Right cardiac atrium (tissue), 5 donors: Measurements from ENCODE around the gene RETREG3. TPM values are rescaled to one million over a fixed set of nuclear protein-coding genes. Genes with fewer than 3 reads are reported as not detected.
A peak's percentile ranks its signal among the peaks of the same experiment; 100 is the strongest.

Source experiments
- ATAC-seq, 2 donors: fragments of 200-7000 bp; cut with Tn5 transposase; one replicate each; pipeline versions ENCODE4 v1.8.0 to v1.9.1; 2020; ENCODE audit warnings: moderate library complexity in 2 of 2, mild to moderate bottlenecking in 1 of 2
- DNase-seq, 3 donors: peaks; one replicate each; pipeline ENCODE4 v3.0.0-alpha.2; 2020
- H3K27ac ChIP-seq: one replicate; pipeline ENCODE4 v1.5.1; 2013; ENCODE audit warnings: mild to moderate bottlenecking, low read length, control low read depth, moderate library complexity
- H3K27me3 ChIP-seq: one replicate; pipeline ENCODE4 v1.6.1; 2013; ENCODE audit not compliant: control insufficient read depth, insufficient read depth
- H3K4me1 ChIP-seq: one replicate; pipeline ENCODE4 v1.6.1; 2013; ENCODE audit warnings: low read length; ENCODE audit not compliant: control insufficient read depth, insufficient read depth
- H3K4me3 ChIP-seq: one replicate; pipeline ENCODE4 v1.5.1; 2013; ENCODE audit warnings: low read length, control low read depth
- H3K9me3 ChIP-seq: one replicate; pipeline ENCODE4 v1.6.1; 2013; ENCODE audit warnings: low read length; ENCODE audit not compliant: control insufficient read depth
- WGBS: extraction: QIAGEN DNeasy Blood & Tissue Kit; methylation state at CpG from one replicate; pipeline ENCODE4 v1.1.7; 2013; 5-methylcytosine and 5-hydroxymethylcytosine counted together
- intact Hi-C, 4 donors: fragments of 100-400 bp; cut with DNase I; formaldehyde crosslinking; loops; one replicate each; pipeline versions ENCODE4 v1.11.0 to v1.14.0; 2022 to 2023
- polyA plus RNA-seq: library from polyadenylated mRNA; stranded (reverse); fragments of 200-250 nt; gene quantifications from one replicate; pipeline ENCODE4 v1.2.3, GENCODE V29; 2013
- total RNA-seq, 4 donors: library from RNA; stranded (reverse); fragmentation: NEBNext Ultra II Directional; extraction: Animal tissue kit (Norgen Biotek cat#: 25700); gene quantifications; one replicate each; pipeline ENCODE4 v1.2.1, GENCODE V29; 2021
- donor health status: healthy with polysubstance abuse.
- donor health status: DM: no; HTN: yes; CAD: no.
- donor health status: DM: no; HTN: no; CAD: no.
- donor health status: DM: no; HTN: yes; CAD: no; lungs with severe emphysema.
- donor health status: DM: yes; HTN: yes; CAD: no.

RETREG3 gene
- total and polyA plus RNA-seq, 5 donors, result 13.0 to 27.0 (median 24.9) TPM

GRCh38 chr17:42537156-42537805 lies 71.9 kb downstream of the RETREG3 start:
- intact Hi-C loops, result no loop called here
- WGBS, result 87% methylated on average over 30 of the region's 31 CpGs
- DNase-seq (peak; percentile 26 to 69 (median 56)), ATAC-seq (peak; percentile 4 to 8)
- peak overlapping the region; percentile 92 for H3K27ac ChIP-seq
- H3K4me1 ChIP-seq, result peaks cover 7% of the 10 kb centered on the region
- peak overlapping the region; percentile 88 for H3K4me3 ChIP-seq
- H3K27me3 ChIP-seq, result no peaks in the 10 kb centered on the region
- no peaks in the 10 kb centered on the region for H3K9me3 ChIP-seq

- intact Hi-C loops, result no loop called here
- H3K27me3 ChIP-seq, result no peaks in the 10 kb centered on the region
- DNase-seq (peak; percentile 86 to 94 (median 94)), ATAC-seq (peak; percentile 69 to 78)
- no peaks in the 10 kb centered on the region for H3K9me3 ChIP-seq
- WGBS, result 1% methylated on average over 65 of the region's 65 CpGs
- peak overlapping the region; percentile 88 for H3K4me3 ChIP-seq
- H3K27ac ChIP-seq, result peak overlapping the region; percentile 92
- H3K4me1 ChIP-seq, result peaks cover 7% of the 10 kb centered on the region
Observed at GRCh38 chr17:42536372-42537155, 72.6 kb downstream of the RETREG3 start.

- peak within 1 kb of the TSS; percentile 92 for H3K27ac ChIP-seq
- no peaks in the 10 kb centered on the region for H3K9me3 ChIP-seq
- DNase-seq, result peak; percentile 98 to 99 (median 99)
- H3K4me1 ChIP-seq, result peaks cover 7% of the 10 kb centered on the region
- H3K27me3 ChIP-seq, result no peaks in the 10 kb centered on the region
- intact Hi-C loops, result no loop called here
- under 1% methylated on average over 40 of the region's 40 CpGs for WGBS
- H3K4me3 ChIP-seq, result peak within 1 kb of the TSS; percentile 88
- ATAC-seq, result peak; percentile 90 to 93
Observed at GRCh38 chr17:42536048-42536371, 73.2 kb downstream of the RETREG3 start, which contains the start of gene NAGLU. NAGLU (plus strand) TSS chr17:42536241; CDS start chr17:42536273, 32 bp downstream.

- Histone ChIP-seq H3K4me3 (peak overlapping the region; percentile 88), H3K27me3 (no peaks in the 10 kb centered on the region), H3K9me3 (no peaks in the 10 kb centered on the region), H3K27ac (peak overlapping the region; percentile 92), H3K4me1 (peaks cover 7% of the 10 kb centered on the region)
- WGBS, result 31% methylated on average over 26 of the region's 26 CpGs
- ATAC-seq, result no peak
- intact Hi-C loops, result no loop called here
- DNase-seq, result peak; percentile 12 to 66 (median 63)
Observed at GRCh38 chr17:42535155-42536047, 73.8 kb downstream of the RETREG3 start.

GRCh38 chr17:42531455-42532354 lies 77.5 kb downstream of the RETREG3 start:
- DNase-seq (peak; percentile 61 to 89 (median 88)), ATAC-seq (peak; percentile 23 to 25)
- Histone ChIP-seq H3K4me3 (peak overlapping the region; percentile 71), H3K27ac (peak overlapping the region; percentile 86), H3K4me1 (peaks cover 7% of the 10 kb centered on the region), H3K27me3 (no peaks in the 10 kb centered on the region), H3K9me3 (no peaks in the 10 kb centered on the region)
- WGBS, result 10% methylated on average over 60 of the region's 60 CpGs
- intact Hi-C loops, result loop anchor here in 1 of 4 donors (5.0 kb wide), 1 partner anchor 224 kb away; no protein-coding TSS in a partner anchor

- intact Hi-C loops, result loop anchor here in 1 of 4 donors (5.0 kb wide), 1 partner anchor 224 kb away; no protein-coding TSS in a partner anchor
- 95% methylated on average over 2 of the region's 2 CpGs for WGBS
- DNase-seq (peak in 1 of 3 donors; percentile 16), ATAC-seq (no peak)
- Histone ChIP-seq H3K4me3 (no peak overlapping the region), H3K27ac (no peak overlapping the region), H3K27me3 (no peaks in the 10 kb centered on the region), H3K4me1 (peaks cover 7% of the 10 kb centered on the region), H3K9me3 (no peaks in the 10 kb centered on the region)
Observed at GRCh38 chr17:42530952-42531454, 78.2 kb downstream of the RETREG3 start.

Other genes starting within 250 kb of the RETREG3 start
- gene STAT3, start 220.9 kb downstream of the RETREG3 start, total RNA-seq, result 100 to 1,000 TPM; 100 to 192 (median 105) TPM
- gene STAT3, start 220.9 kb downstream of the RETREG3 start, polyA plus RNA-seq, result 46.9 TPM
- 100 to 1,000 TPM; 173 to 256 (median 203) TPM for gene CAVIN1, start 186.1 kb downstream of the RETREG3 start, total RNA-seq
- gene CAVIN1, start 186.1 kb downstream of the RETREG3 start, polyA plus RNA-seq, result 153 TPM
- 10 to 100 TPM; 42.1 to 57.7 (median 48.8) TPM for gene ATP6V0A1, start 150.5 kb downstream of the RETREG3 start, total RNA-seq
- 33.4 TPM for gene ATP6V0A1, start 150.5 kb downstream of the RETREG3 start, polyA plus RNA-seq
- 10 to 100 TPM; 11.3 to 18.8 (median 15.0) TPM for gene NAGLU, start 73.1 kb downstream of the RETREG3 start, total RNA-seq
- 13.7 TPM for gene NAGLU, start 73.1 kb downstream of the RETREG3 start, polyA plus RNA-seq
- gene HSD17B1, start 56.5 kb downstream of the RETREG3 start, total RNA-seq, result 1 to 10 TPM; 1.2 to 1.6 (median 1.4) TPM
- gene HSD17B1, start 56.5 kb downstream of the RETREG3 start, polyA plus RNA-seq, result 2.5 TPM
- 10 to 100 TPM; 32.4 to 45.5 (median 40.0) TPM for gene COASY, start 47.2 kb downstream of the RETREG3 start, total RNA-seq
- 30.2 TPM for gene COASY, start 47.2 kb downstream of the RETREG3 start, polyA plus RNA-seq
- 10 to 100 TPM; 46.9 to 63.8 (median 54.2) TPM for gene MLX, start 42.3 kb downstream of the RETREG3 start, total RNA-seq
- 65.0 TPM for gene MLX, start 42.3 kb downstream of the RETREG3 start, polyA plus RNA-seq
- gene PSMC3IP, start 31.6 kb downstream of the RETREG3 start, total RNA-seq, result 1 to 10 TPM; 1.4 to 3.3 (median 2.5) TPM
- 2.2 TPM for gene PSMC3IP, start 31.6 kb downstream of the RETREG3 start, polyA plus RNA-seq
- gene TUBG1, start 309 bp upstream of the RETREG3 start, total RNA-seq, result 10 to 100 TPM; 34.3 to 60.7 (median 46.0) TPM
- gene TUBG1, start 309 bp upstream of the RETREG3 start, polyA plus RNA-seq, result 48.9 TPM
- gene TUBG2, start 49.9 kb upstream of the RETREG3 start, total RNA-seq, result 10 to 100 TPM; 11.6 to 21.3 (median 18.4) TPM
- 19.8 TPM for gene TUBG2, start 49.9 kb upstream of the RETREG3 start, polyA plus RNA-seq
- gene PLEKHH3, start 67.6 kb upstream of the RETREG3 start, total RNA-seq, result 10 to 100 TPM; 14.4 to 30.8 (median 23.9) TPM
- gene PLEKHH3, start 67.6 kb upstream of the RETREG3 start, polyA plus RNA-seq, result 23.0 TPM
- 1 to 10 TPM; 1.8 to 2.9 (median 2.5) TPM for gene CCR10, start 72.5 kb upstream of the RETREG3 start, total RNA-seq
- gene CCR10, start 72.5 kb upstream of the RETREG3 start, polyA plus RNA-seq, result 2.6 TPM
- gene CNTNAP1, start 73.2 kb upstream of the RETREG3 start, total RNA-seq, result 1 to 10 TPM; 4.6 to 9.9 (median 7.1) TPM
- gene CNTNAP1, start 73.2 kb upstream of the RETREG3 start, polyA plus RNA-seq, result 4.6 TPM
- 10 to 100 TPM; 32.4 to 53.2 (median 43.6) TPM for gene EZH1, start 135.7 kb upstream of the RETREG3 start, total RNA-seq
- 22.5 TPM for gene EZH1, start 135.7 kb upstream of the RETREG3 start, polyA plus RNA-seq
- gene RAMP2, start 151.9 kb upstream of the RETREG3 start, total RNA-seq, result 10 to 100 TPM; 29.2 to 45.9 (median 40.9) TPM
- gene RAMP2, start 151.9 kb upstream of the RETREG3 start, polyA plus RNA-seq, result 73.5 TPM
- gene VPS25, start 164.1 kb upstream of the RETREG3 start, total RNA-seq, result 10 to 100 TPM; 32.0 to 37.7 (median 33.0) TPM
- 42.7 TPM for gene VPS25, start 164.1 kb upstream of the RETREG3 start, polyA plus RNA-seq
- gene WNK4, start 171.2 kb upstream of the RETREG3 start, total RNA-seq, result not detected
- gene WNK4, start 171.2 kb upstream of the RETREG3 start, polyA plus RNA-seq, result 0.05 TPM
- gene COA3, start 189.3 kb upstream of the RETREG3 start, total RNA-seq, result 10 to 100 TPM; 64.4 to 74.4 (median 70.7) TPM
- gene COA3, start 189.3 kb upstream of the RETREG3 start, polyA plus RNA-seq, result 142 TPM
- under 1 TPM in 2 of 4 donors, not detected in 2; 0.20 to 0.53 TPM for gene CNTD1, start 189.5 kb upstream of the RETREG3 start, total RNA-seq
- 0.59 TPM for gene CNTD1, start 189.5 kb upstream of the RETREG3 start, polyA plus RNA-seq
- 10 to 100 TPM; 69.6 to 88.1 (median 71.8) TPM for gene BECN1, start 214.9 kb upstream of the RETREG3 start, total RNA-seq
- gene BECN1, start 214.9 kb upstream of the RETREG3 start, polyA plus RNA-seq, result 54.3 TPM
- 10 to 100 TPM; 61.0 to 82.0 (median 70.1) TPM for gene PSME3, start 224.0 kb upstream of the RETREG3 start, total RNA-seq
- 57.6 TPM for gene PSME3, start 224.0 kb upstream of the RETREG3 start, polyA plus RNA-seq
- under 1 TPM; 0.37 to 0.67 (median 0.51) TPM for gene AOC2, start 235.2 kb upstream of the RETREG3 start, total RNA-seq
- 0.52 TPM for gene AOC2, start 235.2 kb upstream of the RETREG3 start, polyA plus RNA-seq
- 10 to 100 TPM; 11.5 to 29.9 (median 24.9) TPM for gene AOC3, start 241.8 kb upstream of the RETREG3 start, total RNA-seq
- 29.1 TPM for gene AOC3, start 241.8 kb upstream of the RETREG3 start, polyA plus RNA-seq